GM19468 (cell line): ENCODE measurements around the gene KIAA0825.

Source experiments
- ATAC-seq: cut with Tn5 transposase; IDR thresholded peaks from one replicate; pipeline ENCODE4 v1.9.1; 2021; ENCODE audit warnings: mild to moderate bottlenecking, moderate library complexity, moderate number of reproducible peaks; ENCODE audit not compliant: unreplicated experiment; ENCODE audit errors: extremely low read depth

The KIAA0825 gene

GRCh38 chr5:94459915-94460314 is 158.5 kb downstream of the KIAA0825 start:
- no peak for ATAC-seq

- ATAC-seq = no peak
Observed at GRCh38 chr5:94457788-94458187, 160.6 kb downstream of the KIAA0825 start.

- ATAC-seq = no peak
Observed at GRCh38 chr5:94445726-94446125, 172.7 kb downstream of the KIAA0825 start.

GRCh38 chr5:94442991-94443390 is 175.4 kb downstream of the KIAA0825 start:
- no peak for ATAC-seq

GRCh38 chr5:94442076-94442475 is 176.3 kb downstream of the KIAA0825 start:
- no peak for ATAC-seq

- ATAC-seq = no peak
Observed at GRCh38 chr5:94440015-94440414, 178.4 kb downstream of the KIAA0825 start.

- no peak for ATAC-seq
Observed at GRCh38 chr5:94433397-94434163, 184.8 kb downstream of the KIAA0825 start.

- no peak for ATAC-seq
Observed at GRCh38 chr5:94432499-94432898, 185.9 kb downstream of the KIAA0825 start.

- ATAC-seq = no peak
Observed at GRCh38 chr5:94431696-94432095, 186.7 kb downstream of the KIAA0825 start.

- no peak for ATAC-seq
Observed at GRCh38 chr5:94429566-94429965, 188.8 kb downstream of the KIAA0825 start.

GRCh38 chr5:94425396-94425795 is 193.0 kb downstream of the KIAA0825 start:
- ATAC-seq = no peak

GRCh38 chr5:94423411-94423810 is 195.0 kb downstream of the KIAA0825 start:
- no peak for ATAC-seq

- ATAC-seq = no peak
Observed at GRCh38 chr5:94422812-94423211, 195.6 kb downstream of the KIAA0825 start.

- no peak for ATAC-seq
Observed at GRCh38 chr5:94420885-94421284, 197.5 kb downstream of the KIAA0825 start.

GRCh38 chr5:94415798-94416197 is 202.6 kb downstream of the KIAA0825 start:
- ATAC-seq = no peak

- no peak for ATAC-seq
Observed at GRCh38 chr5:94409440-94409839, 209.0 kb downstream of the KIAA0825 start.

- no peak for ATAC-seq
Observed at GRCh38 chr5:94407023-94407422, 211.4 kb downstream of the KIAA0825 start.

- no peak for ATAC-seq
Observed at GRCh38 chr5:94403483-94403882, 214.9 kb downstream of the KIAA0825 start.

GRCh38 chr5:94402096-94402495 is 216.3 kb downstream of the KIAA0825 start:
- no peak for ATAC-seq

- no peak for ATAC-seq
Observed at GRCh38 chr5:94397508-94397907, 220.9 kb downstream of the KIAA0825 start.

- no peak for ATAC-seq
Observed at GRCh38 chr5:94396687-94397086, 221.7 kb downstream of the KIAA0825 start.

GRCh38 chr5:94395468-94395867 is 222.9 kb downstream of the KIAA0825 start:
- ATAC-seq = no peak
